Epithelial cell of alveolus of lung (primary cell): ENCODE results near the gene SHISA4. TPM values are rescaled to one million over a fixed set of nuclear protein-coding genes. Genes with fewer than 3 reads are reported as not detected.

ENCODE experiments used
- total RNA-seq: library from RNA; depleted of rRNA; stranded (reverse); fragments of >200 nt; gene quantifications from 2 replicates; pipeline ENCODE4 v1.2.1, GENCODE V29; 2015

The SHISA4 gene
- 23.3 and 38.6 TPM in 2 replicates for total RNA-seq

GRCh38 chr1:201888282-201889089 lies at the start of gene SHISA4:
Gene SHISA4, plus strand, starts transcription at chr1:201888898. Its CDS starts 97 bp downstream, at chr1:201888995.

Other genes starting within 250 kb of the SHISA4 start
- gene IPO9, start 59.7 kb upstream of the SHISA4 start, total RNA-seq = 16.8 and 18.1 TPM in 2 replicates
- gene LMOD1, start 57.6 kb downstream of the SHISA4 start, total RNA-seq = 0.56 and 1.0 TPM in 2 replicates
- gene TIMM17A, start 66.6 kb downstream of the SHISA4 start, total RNA-seq = 37.0 and 62.6 TPM in 2 replicates
- gene RNPEP, start 93.8 kb downstream of the SHISA4 start, total RNA-seq = 71.9 and 73.8 TPM in 2 replicates
- gene ELF3, start 121.7 kb downstream of the SHISA4 start, total RNA-seq = 0.91 and 1.9 TPM in 2 replicates
- gene GPR37L1, start 234.0 kb downstream of the SHISA4 start, total RNA-seq = not detected in 2 replicates